NCI-H82 treated with DMSO at 0.1 percent for 48 hours (cell line): Measurements from ENCODE around the gene MAP7.
"Not testable (repeated sequence)": the region's sequence is repeated elsewhere in the genome, so short reads cannot be mapped to it uniquely, and the experiment has no call there.

Experiments
- DNase-seq: peaks from one replicate; lab custom pipeline; 2025; ENCODE audit not compliant: unreplicated experiment; lab: John Stamatoyannopoulos, UW

Gene MAP7

GRCh38 chr6:136550330-136551071 is at the start of gene MAP7:
Gene MAP7, minus strand, starts transcription at chr6:136550422. Its CDS starts 14 bp downstream, at chr6:136550408.
- no peak for DNase-seq

DNA sequence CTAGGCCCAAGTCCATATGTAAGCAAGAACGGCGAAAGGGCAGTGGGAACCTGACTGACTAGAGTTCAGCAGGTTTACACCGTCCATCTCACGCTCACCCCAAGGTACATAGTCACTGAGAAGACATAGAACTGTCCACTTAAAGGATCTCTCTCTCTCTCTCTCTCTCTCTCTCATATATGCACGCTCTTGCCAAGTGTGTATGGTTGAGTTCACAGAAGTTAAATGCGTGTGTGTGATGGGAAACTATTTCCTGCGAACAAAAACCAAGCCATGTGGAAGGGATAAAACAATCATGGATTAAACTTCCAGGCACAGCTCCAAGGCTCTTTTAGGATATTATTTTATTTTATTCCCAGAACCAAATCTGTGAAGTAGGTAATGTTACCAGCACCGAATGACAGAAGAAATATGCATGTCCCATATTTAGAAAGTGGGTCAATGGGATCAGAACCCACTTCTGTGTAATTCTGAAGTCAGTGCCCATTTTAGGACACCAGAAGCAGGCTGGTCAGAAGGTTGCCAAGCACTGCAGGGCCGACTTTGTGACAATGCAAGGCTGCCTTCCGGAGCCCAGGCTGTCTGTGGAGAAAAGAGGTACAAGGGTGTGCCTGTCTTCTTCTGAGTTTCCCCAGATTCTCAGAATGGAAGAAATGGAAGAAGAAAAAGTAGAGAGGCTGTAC is 49.2 kb upstream of the MAP7 start:
- DNase-seq: no peak

DNA sequence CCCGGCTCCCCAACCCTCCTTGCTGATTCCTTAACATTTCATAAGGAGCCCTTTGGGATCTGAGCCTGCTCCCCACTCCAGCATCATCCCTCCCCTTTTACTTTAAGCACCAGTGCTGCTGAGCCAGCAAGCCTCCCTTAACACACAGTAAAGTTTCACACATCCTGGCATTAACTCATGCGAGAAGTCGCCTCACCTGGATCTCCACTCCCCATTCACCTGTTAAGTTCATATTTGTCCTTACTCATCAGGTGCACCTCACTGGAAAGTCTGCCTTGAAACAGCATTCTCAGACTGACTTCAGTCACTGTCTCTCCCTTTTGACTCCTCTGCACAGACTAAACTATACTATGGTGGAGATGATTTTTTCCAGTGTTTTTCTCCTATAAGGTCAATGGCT is 47.8 kb upstream of the MAP7 start:
- DNase-seq: no peak

DNA sequence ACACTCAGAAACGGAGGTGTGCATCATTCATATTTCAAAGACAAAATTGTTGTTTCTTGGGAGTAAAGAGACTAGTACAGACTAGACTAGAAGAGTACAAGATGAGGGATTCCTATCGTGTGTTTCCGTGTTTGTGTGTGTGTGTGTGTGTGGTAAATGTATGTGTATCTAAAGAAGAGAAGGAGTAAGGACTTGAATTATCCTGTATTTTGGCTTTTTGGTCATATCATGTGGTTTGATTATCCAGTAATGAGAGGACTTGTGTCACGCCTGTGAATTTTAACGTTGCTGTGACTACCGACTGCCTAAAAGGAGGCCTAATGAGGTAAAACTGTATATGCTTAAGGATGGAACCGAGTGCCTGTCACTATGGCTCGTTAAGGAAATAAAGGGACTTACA is 44.4 kb upstream of the MAP7 start:
- DNase-seq: no peak

DNA sequence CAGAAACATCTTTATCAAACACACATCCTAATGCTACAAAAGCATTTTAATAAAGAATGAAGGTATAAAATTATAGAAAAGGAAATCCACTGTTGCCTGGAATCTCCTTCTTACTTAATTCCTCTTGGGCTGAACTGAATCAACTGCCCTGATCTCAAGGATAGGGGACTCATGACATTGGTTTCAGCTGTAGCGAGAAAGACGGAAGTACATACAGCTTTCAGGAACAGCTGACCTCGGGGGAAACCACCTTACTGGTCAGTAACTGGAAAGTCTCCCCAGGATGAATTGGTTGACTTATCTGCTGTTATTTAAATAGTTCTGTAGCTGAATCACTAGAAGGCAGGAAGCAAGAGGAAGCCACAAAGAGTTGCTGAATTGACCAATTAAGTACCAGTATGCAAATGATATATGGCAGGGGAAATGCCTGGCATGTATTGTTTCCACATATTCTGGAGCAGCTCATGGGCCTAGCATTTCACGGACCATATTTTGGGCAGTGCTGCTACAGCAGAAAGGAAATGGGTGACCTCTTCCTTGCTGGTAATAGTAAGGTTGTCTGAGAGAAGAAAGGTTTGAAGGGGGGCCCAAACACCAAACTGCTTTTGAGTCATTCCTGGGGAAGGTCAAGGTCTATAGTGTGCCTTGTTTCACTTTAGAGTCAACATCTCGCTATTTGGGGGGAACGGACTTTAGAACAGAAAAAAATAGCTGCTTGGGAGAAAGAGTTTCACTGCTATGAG is 43.7 kb upstream of the MAP7 start:
- DNase-seq: no peak

DNA sequence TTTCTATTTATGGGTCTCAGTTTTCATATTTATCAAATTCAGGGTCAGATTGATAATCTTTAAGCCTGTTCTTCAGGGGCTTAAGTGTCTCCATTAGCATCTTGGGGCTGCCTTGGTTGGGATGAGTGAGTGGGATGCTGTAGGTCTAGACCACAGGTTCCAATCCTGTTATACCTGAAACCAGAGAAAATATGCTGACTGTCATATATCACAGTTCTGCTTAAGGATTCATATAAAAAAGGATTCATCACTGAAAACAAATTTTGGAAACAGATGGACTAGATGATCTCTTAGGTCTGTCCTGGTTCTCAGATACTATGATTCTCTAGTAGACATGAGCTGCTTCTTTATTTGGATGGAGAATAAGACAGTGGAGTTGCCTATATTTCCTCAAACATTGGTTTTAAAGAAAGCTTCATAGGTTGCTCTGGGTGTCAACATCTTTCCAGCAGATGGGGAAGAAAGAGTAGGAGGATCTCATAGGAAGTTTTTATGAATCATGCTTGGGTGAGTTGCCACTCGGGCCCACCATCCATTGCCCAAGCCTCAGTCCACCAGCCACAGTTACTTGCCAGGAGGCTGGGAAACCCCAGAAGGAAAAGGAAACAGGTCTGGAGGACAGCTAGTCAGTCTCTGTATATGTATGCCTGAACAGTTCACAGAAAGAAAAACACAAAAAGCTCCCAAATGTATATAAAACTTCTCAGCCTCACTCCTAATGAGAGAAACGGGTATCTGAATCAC is 42.9 kb upstream of the MAP7 start:
- no peak for DNase-seq

DNA sequence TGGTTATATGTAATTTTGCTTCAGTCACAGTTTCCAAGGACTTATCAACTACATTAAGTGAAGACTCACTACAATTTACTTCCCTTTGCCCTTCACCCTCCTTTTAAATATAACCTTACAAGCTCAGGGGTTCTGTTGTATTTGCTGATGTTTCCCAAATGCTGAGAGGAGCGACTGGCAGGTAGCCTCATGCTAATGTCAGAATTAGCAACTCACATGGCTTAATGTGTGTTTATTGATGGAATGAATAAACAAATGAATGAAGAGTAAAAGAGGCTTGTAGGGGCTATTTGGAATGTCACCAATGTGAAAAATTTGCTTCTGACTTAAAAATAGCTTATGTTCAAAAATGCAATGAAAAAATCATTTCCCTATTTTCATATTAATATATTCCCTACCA is 41.4 kb upstream of the MAP7 start:
- no peak for DNase-seq

DNA sequence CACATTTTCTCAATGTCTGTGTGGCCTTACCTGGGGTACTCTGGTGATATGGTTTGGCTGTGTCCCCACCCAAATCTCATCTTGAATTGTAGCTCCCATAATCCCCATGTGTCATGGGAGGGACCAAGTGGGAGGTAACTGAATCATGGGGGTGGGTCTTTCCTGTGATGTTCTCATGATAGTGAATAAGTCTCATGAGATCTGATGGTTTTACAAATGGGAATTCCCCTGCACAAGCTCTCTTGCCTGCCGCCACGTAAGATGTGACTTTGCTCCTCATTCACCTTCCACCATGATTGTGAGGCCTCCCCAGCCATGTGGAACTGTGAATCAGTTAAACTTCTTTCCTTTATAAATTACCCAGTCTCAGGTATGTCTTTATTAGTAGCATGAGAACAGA is 40.6 kb upstream of the MAP7 start:
- not testable (repeated sequence) for DNase-seq

DNA sequence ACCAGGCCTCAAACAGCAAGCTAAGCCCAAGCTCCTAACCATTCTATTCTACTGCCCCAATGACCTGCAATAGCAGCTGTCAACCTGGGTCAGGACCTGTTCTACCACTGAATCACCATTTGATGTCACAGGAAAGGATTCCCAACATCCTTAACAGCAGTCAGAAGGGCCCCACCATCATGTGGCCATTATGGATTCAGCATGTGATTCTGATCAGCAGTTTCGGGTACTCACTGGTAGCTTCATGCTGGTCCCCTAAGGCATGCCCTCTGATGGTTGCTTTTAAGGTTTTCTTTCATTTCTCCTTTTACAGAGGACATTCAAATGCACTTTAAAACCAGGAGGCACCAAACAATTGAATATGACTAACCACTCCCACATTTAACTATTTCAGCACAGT is 37.3 kb upstream of the MAP7 start:
- DNase-seq: no peak

DNA sequence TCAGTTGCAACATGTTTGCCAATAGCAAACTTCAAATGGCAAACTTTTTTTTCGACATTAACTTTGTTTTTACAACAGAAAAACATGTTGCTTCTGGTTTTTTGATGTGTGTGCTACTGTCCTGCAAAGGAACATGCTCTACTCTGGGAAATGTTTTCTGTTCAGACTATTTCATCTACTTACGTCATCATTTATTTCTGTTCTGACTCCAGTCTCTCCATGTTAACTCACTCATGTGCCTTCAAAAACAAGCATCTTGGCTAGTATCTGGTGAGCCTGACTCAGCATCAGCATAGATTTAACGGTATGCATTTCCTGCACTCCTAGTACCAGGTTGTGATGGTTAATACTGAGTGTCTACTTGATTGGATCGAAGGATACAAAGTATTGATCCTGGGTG is 36.1 kb upstream of the MAP7 start:
- DNase-seq: no peak

GRCh38 chr6:136585523-136585922 is 35.3 kb upstream of the MAP7 start:
- DNase-seq: not testable (repeated sequence)

- not testable (repeated sequence) for DNase-seq
These were observed 34.1 kb upstream of the MAP7 start for GRCh38 chr6:136584290-136584689.

DNA sequence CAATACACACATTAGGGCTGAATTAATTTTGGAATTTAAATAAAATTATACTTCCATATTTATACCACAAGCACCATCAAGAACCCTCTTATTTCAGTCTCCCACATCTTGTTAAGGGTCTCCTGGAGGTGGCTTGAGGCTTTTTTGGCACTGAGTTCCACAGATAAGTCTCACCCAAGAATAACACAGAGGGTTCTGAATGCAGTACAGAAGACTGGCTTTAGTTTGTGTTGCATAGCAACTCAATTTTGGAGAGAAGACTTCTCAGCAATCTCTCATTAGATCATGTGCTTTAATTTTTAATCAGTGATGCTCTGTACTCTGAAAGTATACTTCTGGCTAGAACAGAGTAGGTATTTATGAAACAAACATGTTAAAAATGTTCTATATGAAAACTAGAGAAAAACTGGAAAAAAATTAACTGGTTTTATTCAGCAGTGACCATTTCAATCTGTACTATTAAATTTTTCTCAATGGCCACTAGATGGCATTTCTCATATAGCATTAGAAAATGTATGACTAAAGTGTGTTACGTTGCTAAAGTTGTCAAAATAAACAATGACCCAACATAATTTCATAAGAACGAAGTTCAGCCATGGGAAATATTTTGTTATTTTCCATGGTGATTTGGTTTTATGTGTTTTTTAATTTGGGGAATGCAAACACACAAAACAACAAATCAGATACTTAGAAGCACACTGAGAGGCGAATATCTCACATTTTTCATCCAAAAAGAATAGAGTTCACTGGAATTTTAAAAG is 32.7 kb upstream of the MAP7 start:
- DNase-seq: no peak

DNA sequence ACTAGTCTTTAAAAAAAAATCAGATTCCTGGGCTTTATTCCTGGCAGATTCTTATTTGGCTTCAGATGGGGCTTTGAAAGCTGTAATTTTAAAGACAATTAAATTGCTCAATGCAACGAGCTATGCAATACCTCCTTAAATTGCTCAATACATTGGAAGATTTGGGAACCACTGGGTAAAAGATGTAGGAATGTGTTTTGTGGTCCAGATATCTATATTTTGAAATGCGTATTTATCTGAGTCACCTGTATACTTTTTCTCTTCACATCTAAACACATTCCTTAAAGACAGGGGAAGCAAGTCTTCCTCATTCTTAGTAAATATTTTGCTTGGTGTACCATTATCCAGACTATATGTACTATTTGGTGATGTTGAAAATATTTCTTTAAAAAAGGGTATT is 29.6 kb upstream of the MAP7 start:
- DNase-seq: no peak

- no peak for DNase-seq
These were observed 26.6 kb upstream of the MAP7 start for GRCh38 chr6:136576821-136577220.

DNA sequence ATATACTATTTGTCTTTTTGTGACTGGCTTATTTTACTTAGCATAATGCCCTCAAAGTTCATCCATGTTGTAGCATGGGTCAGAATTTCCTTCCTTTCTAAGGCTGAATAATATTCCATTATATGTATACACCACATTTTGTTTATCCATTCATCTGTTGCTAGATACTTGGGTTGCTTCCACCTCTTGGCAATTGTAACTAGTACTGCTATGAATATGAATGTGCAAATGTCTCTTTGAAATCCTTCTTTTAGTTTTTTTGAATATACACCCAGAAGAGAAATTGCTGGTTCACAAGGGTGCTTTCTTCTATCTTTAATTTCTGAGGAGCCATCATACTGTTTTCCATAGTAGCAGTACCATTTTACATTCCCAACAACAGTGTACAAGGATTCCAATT is 21.3 kb upstream of the MAP7 start:
- DNase-seq: no peak

DNA sequence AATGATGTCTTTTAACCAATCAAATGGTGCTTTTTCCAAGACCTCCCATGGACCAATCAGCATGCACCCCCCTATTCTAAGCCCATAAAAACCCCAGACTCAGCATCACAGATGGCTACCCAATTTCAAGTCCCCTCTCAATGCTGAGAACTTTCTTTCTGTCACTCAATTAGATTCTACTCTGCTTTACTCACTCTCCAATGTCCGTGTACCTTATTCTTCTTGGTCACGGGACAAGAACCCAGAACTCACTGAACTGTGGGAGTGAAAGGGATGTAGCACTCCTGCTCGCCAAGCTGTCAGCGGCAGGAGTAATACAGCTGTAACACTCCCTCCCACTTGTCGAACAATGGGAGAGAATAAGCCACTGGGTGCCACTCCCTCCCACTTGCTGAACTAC is 20.8 kb upstream of the MAP7 start:
- no peak for DNase-seq

DNA sequence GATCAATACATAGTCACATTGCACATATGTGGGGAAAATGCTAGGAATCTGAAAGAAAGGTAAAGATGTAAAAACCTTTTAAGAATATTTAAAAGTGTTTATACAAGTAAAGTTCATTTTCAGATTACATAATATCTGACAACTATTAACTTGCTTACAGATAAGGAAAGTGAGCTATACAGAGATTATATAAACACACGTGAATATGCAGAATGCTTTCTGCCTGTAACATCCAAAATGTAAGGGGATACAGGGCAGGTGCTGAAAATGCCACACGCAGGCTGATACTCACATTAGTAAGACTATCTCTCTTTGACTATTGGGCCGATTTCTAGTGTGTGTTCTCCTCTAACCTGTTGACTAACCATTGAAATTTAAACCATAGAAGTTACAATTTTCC is 17.9 kb upstream of the MAP7 start:
- DNase-seq: no peak

GRCh38 chr6:136567688-136568087 is 17.5 kb upstream of the MAP7 start:
- no peak for DNase-seq

- DNase-seq: no peak
These were observed 16.6 kb upstream of the MAP7 start for GRCh38 chr6:136566851-136567250.
